ENCODE data around the gene BSDC1.

DNA sequence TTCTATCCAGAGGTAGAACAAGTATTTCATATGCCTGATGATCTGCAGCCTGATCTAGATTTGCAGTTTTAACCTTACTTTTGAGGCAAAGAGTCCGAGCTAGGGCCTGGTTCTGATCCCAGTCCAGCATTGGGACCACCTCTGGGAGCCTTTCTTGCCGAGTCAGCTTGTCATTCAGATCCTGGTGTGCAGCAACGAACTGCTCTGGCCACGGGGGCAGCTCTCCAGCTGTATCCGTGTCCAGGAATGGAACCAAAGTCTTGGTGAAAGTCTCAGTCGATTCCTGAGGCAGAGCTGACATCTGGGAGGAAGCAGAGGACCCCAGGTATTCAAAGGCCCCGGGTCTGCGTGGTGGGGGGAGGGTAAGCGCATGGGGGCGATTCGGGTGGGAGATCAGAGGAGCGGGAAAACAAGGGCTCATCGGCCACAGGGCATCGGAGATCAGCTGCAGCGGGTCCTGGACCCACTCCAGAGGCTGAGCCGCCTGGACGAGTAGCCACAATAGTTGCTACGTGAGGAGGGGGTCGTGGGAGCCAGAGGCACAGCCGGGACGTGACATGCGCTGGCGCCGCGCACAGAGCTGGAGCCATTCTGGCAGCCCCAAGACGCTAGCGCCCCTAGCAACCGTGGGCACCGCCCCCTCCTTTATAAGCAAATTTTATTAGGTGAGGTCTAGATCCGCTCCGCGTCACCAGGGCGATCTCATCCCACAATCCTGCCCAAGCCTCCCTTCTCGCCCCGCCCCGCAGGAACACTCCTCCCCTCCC is 32.4 kb upstream of the BSDC1 start:
- TF ChIP-seq, protein P1, sequence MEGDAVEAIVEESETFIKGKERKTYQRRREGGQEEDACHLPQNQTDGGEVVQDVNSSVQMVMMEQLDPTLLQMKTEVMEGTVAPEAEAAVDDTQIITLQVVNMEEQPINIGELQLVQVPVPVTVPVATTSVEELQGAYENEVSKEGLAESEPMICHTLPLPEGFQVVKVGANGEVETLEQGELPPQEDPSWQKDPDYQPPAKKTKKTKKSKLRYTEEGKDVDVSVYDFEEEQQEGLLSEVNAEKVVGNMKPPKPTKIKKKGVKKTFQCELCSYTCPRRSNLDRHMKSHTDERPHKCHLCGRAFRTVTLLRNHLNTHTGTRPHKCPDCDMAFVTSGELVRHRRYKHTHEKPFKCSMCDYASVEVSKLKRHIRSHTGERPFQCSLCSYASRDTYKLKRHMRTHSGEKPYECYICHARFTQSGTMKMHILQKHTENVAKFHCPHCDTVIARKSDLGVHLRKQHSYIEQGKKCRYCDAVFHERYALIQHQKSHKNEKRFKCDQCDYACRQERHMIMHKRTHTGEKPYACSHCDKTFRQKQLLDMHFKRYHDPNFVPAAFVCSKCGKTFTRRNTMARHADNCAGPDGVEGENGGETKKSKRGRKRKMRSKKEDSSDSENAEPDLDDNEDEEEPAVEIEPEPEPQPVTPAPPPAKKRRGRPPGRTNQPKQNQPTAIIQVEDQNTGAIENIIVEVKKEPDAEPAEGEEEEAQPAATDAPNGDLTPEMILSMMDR (IDR thresholded peaks at IDR 0.05; ENCODE audit: low read depth, low read length): no peak
- no peak for TF ChIP-seq EZH2phosphoT487 (IDR thresholded peaks at IDR 0.05; ENCODE audit: low read depth)

Measured in OCI-LY3 (cell line).